OCI-LY3 (cell line): ENCODE data around the gene BEGAIN.

Experiments used
- EZH2phosphoT487 ChIP-seq: fragments of 200-600 bp; shearing (Covaris generic); IDR thresholded peaks from 2 replicates; pipeline ENCODE4 v1.6.1; 2018; ENCODE audit warnings: antibody characterized with exemption, mixed run types, low read depth
- TF ChIP-seq, protein P1 (sequence below): fragments of 200-600, 300-600 bp; sonication (generic); IDR thresholded peaks from 2 replicates; pipeline ENCODE4 v1.5.1; 2014; ENCODE audit warnings: antibody characterized with exemption, low read length, low read depth

DNA sequence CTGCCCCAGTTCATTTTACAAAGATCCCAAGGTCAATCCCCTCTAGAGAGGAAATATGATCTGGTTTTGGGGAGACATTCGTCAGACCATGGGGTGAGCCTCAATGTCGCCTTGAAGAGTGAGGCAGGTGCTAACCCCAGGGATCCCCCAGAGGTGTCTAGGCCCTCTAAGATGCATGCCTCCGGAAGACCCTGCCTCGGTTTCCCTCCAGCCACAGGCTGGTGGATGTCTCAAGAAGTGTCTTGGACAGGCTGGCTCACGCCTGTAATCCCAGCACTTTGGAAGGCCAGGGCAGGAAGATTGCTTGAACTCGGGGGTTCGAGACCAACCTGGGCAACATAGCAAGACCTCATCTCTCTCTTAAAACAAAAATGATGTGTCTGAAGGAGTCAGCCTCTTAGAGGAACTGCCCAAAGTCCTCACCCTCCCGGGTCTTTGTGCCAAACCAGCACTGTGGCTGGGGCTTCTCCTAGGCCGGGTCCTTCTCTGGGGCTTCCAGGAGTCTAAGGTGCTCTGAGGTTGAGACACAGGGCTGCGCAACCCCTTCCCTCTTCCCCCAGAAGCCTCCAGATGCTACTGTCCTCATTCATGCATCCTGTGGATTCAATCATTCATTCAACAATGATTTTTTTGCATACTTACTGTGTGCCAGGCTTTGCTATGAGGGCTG lies 24.7 kb upstream of the BEGAIN start:
- TF ChIP-seq, protein P1, sequence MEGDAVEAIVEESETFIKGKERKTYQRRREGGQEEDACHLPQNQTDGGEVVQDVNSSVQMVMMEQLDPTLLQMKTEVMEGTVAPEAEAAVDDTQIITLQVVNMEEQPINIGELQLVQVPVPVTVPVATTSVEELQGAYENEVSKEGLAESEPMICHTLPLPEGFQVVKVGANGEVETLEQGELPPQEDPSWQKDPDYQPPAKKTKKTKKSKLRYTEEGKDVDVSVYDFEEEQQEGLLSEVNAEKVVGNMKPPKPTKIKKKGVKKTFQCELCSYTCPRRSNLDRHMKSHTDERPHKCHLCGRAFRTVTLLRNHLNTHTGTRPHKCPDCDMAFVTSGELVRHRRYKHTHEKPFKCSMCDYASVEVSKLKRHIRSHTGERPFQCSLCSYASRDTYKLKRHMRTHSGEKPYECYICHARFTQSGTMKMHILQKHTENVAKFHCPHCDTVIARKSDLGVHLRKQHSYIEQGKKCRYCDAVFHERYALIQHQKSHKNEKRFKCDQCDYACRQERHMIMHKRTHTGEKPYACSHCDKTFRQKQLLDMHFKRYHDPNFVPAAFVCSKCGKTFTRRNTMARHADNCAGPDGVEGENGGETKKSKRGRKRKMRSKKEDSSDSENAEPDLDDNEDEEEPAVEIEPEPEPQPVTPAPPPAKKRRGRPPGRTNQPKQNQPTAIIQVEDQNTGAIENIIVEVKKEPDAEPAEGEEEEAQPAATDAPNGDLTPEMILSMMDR, result no peak
- no peak for TF ChIP-seq EZH2phosphoT487
